HUES6 (cell line): Measurements from ENCODE around the gene KCTD1.

Source experiments
- H3K27ac ChIP-seq: 2 replicates; pipeline ENCODE4 v1.7.0; 2013; ENCODE audit warnings: low read depth, mild to moderate bottlenecking, low read length, inconsistent platforms
- H3K27me3 ChIP-seq: 2 replicates; pipeline ENCODE4 v1.6.1; 2013; ENCODE audit warnings: low read length; ENCODE audit not compliant: control insufficient read depth, insufficient read depth
- H3K36me3 ChIP-seq: 2 replicates; pipeline ENCODE4 v1.6.1; 2013; ENCODE audit warnings: low read length; ENCODE audit not compliant: control insufficient read depth, insufficient read depth
- H3K4me1 ChIP-seq: 2 replicates; pipeline ENCODE4 v1.6.1; 2013; ENCODE audit warnings: low read length; ENCODE audit not compliant: control insufficient read depth, insufficient read depth
- H3K4me3 ChIP-seq: 2 replicates; pipeline ENCODE4 v1.5.1; 2013; ENCODE audit warnings: low read depth, low read length
- H3K9ac ChIP-seq: one replicate; pipeline ENCODE4 v1.6.1; 2013; ENCODE audit warnings: mild to moderate bottlenecking, low read length
- H3K9me3 ChIP-seq: 2 replicates; pipeline ENCODE4 v1.6.1; 2013; ENCODE audit warnings: low read depth, low read length; ENCODE audit not compliant: control insufficient read depth, insufficient read depth

Gene KCTD1

DNA sequence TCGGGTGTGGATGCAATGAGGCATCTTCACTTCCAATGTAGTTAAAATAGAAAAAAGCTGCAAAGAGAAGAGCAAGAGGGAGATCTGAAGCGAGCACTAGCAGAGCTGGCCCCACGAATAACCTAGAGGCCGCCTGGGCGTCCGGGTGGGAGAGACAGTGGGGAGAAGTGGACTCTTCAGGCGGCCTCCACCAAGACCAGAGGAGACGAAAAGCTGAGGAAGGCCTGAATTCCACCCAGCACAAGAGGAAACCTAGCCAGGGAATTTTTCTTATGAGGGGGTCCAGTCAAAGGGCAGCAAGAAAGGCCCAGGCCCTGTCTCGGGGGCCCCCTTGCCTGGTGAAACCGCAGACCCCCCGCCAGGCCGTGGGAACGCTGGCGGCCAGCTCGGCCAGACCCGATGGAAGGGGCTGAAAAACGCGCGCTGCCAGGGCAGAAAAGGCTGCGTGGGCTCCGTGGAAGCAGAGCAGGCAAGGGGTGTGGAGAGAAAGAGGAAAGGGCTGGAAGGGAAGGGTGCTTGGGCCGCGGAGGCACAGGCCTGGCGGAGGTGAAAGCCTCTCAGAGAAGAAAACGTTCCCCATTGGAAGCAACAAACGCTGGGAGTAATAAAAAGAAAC lies 69.2 kb downstream of the KCTD1 start:
- Histone ChIP-seq H3K4me3 (peak overlapping the region; percentile 8; the same call in 1 of the 2 replicates), H3K9ac (peak overlapping the region; percentile 14), H3K4me1 (peaks cover 40% of the 10 kb centered on the region), H3K9me3 (no peaks in the 10 kb centered on the region), H3K27ac (peak overlapping the region; percentile 43), H3K27me3 (no peaks in the 10 kb centered on the region), H3K36me3 (no peaks in the 10 kb centered on the region; the same call in 1 of the 2 replicates)

DNA sequence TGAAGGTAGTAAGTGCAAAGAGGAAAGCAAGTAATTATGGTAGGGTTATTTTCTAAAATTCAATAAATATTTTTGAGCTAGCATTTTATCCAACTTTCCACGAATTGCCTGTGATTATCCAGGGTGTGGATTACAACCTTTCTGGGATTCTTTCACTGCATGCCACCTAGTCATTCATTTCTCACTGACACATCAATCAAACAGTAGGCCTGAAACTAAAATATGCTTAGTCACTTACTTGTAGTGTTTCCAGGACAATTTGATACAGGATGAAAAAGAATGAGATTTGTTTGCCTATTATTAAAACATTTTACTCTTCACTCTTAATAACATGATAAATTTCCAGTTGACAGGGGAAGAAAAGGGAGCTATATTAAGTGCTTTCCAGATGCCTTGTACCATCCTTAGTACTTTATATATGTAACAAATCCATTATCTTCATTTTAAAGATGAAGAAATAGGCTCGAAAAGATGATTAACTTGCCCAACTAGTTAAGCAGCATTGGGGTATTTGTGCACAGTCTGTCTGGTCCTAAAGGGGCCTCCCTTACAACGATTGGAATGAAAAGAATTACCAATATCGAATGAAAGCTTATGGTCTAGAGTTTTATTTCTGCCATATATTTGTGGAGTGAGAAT lies 70.4 kb downstream of the KCTD1 start:
- H3K9ac ChIP-seq, result no peak overlapping the region
- no peaks in the 10 kb centered on the region; the same call in 1 of the 2 replicates for H3K36me3 ChIP-seq
- H3K27me3 ChIP-seq, result no peaks in the 10 kb centered on the region
- H3K27ac ChIP-seq, result peak overlapping the region; percentile 43; the same call in 1 of the 2 replicates
- no peaks in the 10 kb centered on the region for H3K9me3 ChIP-seq
- no peak overlapping the region for H3K4me3 ChIP-seq
- H3K4me1 ChIP-seq, result peaks cover 40% of the 10 kb centered on the region

GRCh38 chr18:26476697-26477096 lies 71.7 kb downstream of the KCTD1 start:
- Histone ChIP-seq H3K9ac (no peak overlapping the region), H3K4me3 (no peak overlapping the region), H3K27me3 (no peaks in the 10 kb centered on the region), H3K4me1 (peaks cover 32% of the 10 kb centered on the region), H3K9me3 (no peaks in the 10 kb centered on the region), H3K36me3 (no peaks in the 10 kb centered on the region; the same call in 1 of the 2 replicates), H3K27ac (no peak overlapping the region)

- H3K4me3 ChIP-seq, result no peak overlapping the region
- no peaks in the 10 kb centered on the region for H3K9me3 ChIP-seq
- no peak overlapping the region for H3K9ac ChIP-seq
- H3K36me3 ChIP-seq, result no peaks in the 10 kb centered on the region; the same call in 1 of the 2 replicates
- H3K27ac ChIP-seq, result no peak overlapping the region
- peaks cover 18% of the 10 kb centered on the region for H3K4me1 ChIP-seq
- H3K27me3 ChIP-seq, result no peaks in the 10 kb centered on the region
These were observed 73.8 kb downstream of the KCTD1 start for GRCh38 chr18:26474542-26474941.

- no peaks in the 10 kb centered on the region for H3K9me3 ChIP-seq
- no peaks in the 10 kb centered on the region for H3K27me3 ChIP-seq
- H3K36me3 ChIP-seq, result no peaks in the 10 kb centered on the region; the same call in 1 of the 2 replicates
- H3K9ac ChIP-seq, result no peak overlapping the region
- no peak overlapping the region for H3K27ac ChIP-seq
- H3K4me3 ChIP-seq, result no peak overlapping the region
- peaks cover 12% of the 10 kb centered on the region for H3K4me1 ChIP-seq
These were observed 74.7 kb downstream of the KCTD1 start for GRCh38 chr18:26473672-26474071.

GRCh38 chr18:26471826-26472225 lies 76.5 kb downstream of the KCTD1 start:
- Histone ChIP-seq H3K27ac (no peak overlapping the region), H3K4me1 (peaks cover 3% of the 10 kb centered on the region; the same call in 1 of the 2 replicates), H3K27me3 (no peaks in the 10 kb centered on the region), H3K36me3 (no peaks in the 10 kb centered on the region; the same call in 1 of the 2 replicates), H3K4me3 (no peak overlapping the region), H3K9ac (no peak overlapping the region), H3K9me3 (no peaks in the 10 kb centered on the region)

DNA sequence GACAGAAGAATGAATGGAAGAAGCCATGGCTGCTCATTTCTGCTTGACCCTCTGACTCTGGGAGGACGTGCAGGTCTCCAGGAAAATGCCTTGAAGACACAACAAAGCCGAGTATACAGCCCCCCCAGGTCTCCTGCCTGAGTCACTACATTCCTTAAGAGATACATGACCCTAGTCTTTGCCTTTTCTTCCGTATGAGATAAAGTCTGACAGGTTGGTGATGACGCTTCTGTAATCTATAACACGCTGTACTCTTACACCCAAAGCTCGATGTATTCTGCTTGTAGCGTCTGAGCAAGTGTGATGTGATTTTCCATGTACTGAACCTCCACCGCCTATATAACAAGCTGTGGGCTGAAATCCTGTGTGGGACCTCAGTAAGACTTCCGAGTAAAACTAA lies 77.3 kb downstream of the KCTD1 start:
- Histone ChIP-seq H3K4me1 (peaks cover 3% of the 10 kb centered on the region; the same call in 1 of the 2 replicates), H3K27me3 (no peaks in the 10 kb centered on the region), H3K27ac (no peak overlapping the region), H3K9ac (no peak overlapping the region), H3K9me3 (no peaks in the 10 kb centered on the region), H3K36me3 (no peaks in the 10 kb centered on the region; the same call in 1 of the 2 replicates), H3K4me3 (no peak overlapping the region)

DNA sequence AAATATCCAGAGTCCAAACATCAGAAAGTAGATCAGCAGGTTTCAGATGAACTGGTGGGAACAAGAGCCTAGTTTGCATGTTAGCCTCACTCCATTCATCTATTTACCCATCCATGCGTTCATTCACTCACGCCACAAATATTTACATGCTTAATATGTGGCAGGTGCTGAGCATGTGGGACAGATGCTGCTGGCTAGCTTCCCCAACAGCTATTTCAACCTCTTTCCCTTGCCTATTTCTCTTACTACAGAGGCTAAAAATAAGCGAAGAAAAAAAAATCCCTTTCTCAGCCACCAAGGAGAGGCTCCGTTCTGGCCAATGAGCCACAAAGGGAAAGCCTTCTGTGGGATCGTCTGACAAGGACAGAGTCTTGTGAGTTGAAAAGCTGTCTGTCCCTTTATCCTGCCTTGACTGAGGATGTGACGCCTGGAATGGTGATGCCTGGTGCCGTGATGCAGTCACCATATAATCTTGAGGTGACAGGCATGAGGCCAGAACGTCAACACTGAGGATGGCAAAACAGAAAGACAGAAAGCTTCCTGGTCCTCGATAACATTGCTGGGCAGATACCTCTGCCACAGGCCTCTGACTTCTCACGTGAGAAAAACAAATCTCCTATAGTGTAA lies 78.2 kb downstream of the KCTD1 start:
- Histone ChIP-seq H3K9ac (no peak overlapping the region), H3K4me3 (no peak overlapping the region)

DNA sequence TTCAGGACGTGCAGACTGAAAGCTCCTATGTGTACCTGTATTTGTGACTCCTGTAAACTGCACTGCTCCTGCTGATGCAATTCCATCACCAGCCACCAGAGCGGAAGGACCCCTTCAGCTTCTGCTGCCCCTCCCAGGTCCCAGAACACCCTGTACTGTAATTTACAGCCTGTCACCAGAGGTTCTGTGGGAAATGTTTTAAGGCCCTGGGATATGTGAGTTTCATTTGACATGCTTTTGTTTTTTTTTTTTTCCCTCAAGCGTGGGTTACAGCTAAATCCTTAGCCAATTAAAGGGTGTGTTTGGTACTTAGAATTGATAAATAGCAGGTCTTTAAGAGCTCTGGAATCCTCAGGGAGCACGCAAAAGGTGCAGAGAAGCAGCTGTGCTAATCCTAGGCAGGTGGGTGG lies 79.4 kb downstream of the KCTD1 start:
- Histone ChIP-seq H3K9me3 (no peaks in the 10 kb centered on the region), H3K36me3 (no peaks in the 10 kb centered on the region), H3K27me3 (no peaks in the 10 kb centered on the region), H3K4me1 (peaks cover 10% of the 10 kb centered on the region), H3K4me3 (no peak overlapping the region), H3K9ac (no peak overlapping the region), H3K27ac (no peak overlapping the region)

More for the DNA sequence above, 78.2 kb downstream of the KCTD1 start:
- no peaks in the 10 kb centered on the region for H3K9me3 ChIP-seq
- no peaks in the 10 kb centered on the region; the same call in 1 of the 2 replicates for H3K36me3 ChIP-seq
- H3K4me1 ChIP-seq, result peaks cover 3% of the 10 kb centered on the region; the same call in 1 of the 2 replicates
- no peak overlapping the region for H3K27ac ChIP-seq
- no peaks in the 10 kb centered on the region for H3K27me3 ChIP-seq

DNA sequence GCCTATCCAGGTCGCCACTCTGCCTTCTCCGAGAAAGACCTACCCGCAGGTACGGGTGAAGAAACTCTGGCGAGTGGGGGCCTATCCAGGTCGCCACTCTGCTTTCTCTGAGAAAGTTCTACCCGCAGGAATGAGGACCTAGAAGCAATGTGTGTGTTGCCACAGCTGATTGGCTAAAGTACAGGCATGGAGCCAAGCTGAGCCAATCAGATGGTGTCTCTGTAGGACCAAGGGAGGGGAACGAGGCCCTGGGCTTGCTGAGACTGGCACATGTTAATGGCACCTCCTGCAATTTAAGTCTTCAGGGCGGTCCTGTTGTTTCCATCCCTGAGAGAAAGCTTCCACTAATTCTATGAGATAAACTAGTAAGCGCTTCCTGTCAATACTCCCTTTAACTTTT lies 82.3 kb downstream of the KCTD1 start:
- H3K4me3 ChIP-seq, result no peak overlapping the region
- H3K9ac ChIP-seq, result no peak overlapping the region
- H3K27me3 ChIP-seq, result no peaks in the 10 kb centered on the region
- no peaks in the 10 kb centered on the region for H3K36me3 ChIP-seq
- no peaks in the 10 kb centered on the region for H3K9me3 ChIP-seq
- H3K27ac ChIP-seq, result no peak overlapping the region
- peaks cover 10% of the 10 kb centered on the region for H3K4me1 ChIP-seq

- no peak overlapping the region for H3K4me3 ChIP-seq
- no peaks in the 10 kb centered on the region for H3K9me3 ChIP-seq
- H3K4me1 ChIP-seq, result peaks cover 10% of the 10 kb centered on the region
- no peaks in the 10 kb centered on the region for H3K27me3 ChIP-seq
- no peak overlapping the region for H3K27ac ChIP-seq
- H3K9ac ChIP-seq, result no peak overlapping the region
- no peaks in the 10 kb centered on the region for H3K36me3 ChIP-seq
These were observed 82.9 kb downstream of the KCTD1 start for GRCh38 chr18:26465431-26465830.
